ENCODE data around the gene DUOXA1. TPM values are rescaled to one million over a fixed set of nuclear protein-coding genes. Genes with fewer than 3 reads are reported as not detected.

DUOXA1 gene, protein sequence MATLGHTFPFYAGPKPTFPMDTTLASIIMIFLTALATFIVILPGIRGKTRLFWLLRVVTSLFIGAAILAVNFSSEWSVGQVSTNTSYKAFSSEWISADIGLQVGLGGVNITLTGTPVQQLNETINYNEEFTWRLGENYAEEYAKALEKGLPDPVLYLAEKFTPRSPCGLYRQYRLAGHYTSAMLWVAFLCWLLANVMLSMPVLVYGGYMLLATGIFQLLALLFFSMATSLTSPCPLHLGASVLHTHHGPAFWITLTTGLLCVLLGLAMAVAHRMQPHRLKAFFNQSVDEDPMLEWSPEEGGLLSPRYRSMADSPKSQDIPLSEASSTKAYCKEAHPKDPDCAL
- not detected for total RNA-seq

DNA sequence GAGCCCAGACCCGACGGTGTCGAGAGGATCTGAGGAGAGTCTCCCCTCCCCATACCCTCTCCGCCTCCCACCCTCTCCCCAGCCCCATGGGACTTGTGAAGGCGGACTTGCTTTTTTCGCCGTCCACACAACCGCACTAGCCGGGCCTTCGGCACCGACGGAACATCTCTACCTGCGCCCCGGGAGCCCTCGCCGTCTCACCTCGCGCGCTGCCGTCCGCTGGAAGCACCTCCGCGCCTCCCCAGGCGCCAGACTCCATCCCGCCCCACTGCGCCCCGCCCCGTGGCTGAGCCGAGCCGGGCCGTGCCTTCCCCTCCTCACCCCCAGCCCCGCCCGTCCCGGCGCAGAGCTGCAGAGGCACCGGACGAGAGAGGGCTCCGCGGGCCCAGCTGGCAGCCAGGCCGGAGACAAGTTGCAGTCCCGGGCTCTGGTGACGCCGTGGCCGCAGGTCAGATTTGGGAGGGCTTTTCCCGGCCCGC, at the start of gene DUOXA1, which contains the start of gene DUOX1:
TSS of gene DUOXA1 (minus strand) at position 229 of the 479 bp plus-strand sequence. CDS start 6,865 bp downstream, outside the sequence.
TSS of gene DUOX1 (plus strand) at position 344 of the 479 bp plus-strand sequence. CDS start 1,973 bp downstream, outside the sequence.
- DNase-seq (ENCODE audit: low spot score) (no peak), ATAC-seq (peak; percentile 22)

DNA sequence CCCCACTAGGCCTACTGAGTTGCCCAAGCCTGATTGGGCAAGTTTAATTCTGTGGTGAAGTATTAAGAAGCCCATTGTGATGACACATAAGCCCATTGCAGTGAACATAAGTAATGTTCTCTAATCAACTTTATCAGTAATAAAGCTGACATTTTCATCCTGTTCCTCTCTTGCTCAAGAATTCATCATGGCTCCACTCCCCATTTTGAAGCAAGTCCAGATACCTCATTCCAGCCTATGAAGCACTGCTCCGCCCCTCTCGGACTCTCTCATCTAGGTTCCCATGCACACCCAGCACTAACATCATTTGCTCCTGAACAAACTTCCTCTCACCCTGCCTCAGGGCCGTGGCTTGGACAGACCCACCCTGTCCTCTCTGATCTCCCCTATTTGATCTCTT, 47.6 kb upstream of the DUOXA1 start:
- no peak for ATAC-seq
- no peak for DNase-seq (ENCODE audit: low spot score)

DNA sequence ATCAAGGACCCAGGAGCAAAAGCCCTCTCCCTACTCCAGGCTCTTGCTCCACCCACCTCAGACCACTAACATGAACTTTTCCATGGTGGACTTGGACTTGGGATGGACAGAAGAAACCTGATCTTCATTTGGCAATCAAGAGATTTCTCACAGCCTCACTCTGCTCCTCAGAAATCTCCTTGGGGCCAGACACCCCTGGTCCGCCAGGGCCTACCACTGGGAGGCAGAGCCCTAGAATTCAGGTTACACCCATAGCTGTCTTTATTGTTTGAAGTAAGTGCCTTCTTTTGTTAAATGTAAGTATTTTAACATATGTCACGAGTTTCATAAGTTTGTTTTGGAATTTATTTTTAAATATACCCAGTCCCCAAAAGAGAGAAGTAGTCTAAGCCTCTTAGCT, 44.9 kb upstream of the DUOXA1 start:
- no peak for ATAC-seq

DNA sequence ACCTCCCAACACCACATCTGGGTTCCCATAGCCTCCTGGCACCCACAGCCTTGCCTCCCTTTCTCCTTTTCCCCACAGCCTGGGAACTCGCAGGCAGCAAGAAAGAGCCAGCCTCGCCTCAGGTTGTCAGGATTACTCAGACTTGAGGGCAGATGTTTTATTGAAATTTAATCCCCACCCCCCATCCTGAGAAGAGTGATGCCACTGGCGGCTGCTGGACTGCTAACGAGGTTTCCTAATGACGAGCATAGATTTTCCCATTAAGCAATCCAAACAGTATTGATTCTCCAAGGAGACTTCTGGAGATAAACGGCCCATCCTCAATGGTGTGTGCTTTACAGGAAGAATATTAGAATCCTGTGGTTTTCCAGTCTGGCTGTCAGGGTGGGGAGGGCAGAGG, 44.4 kb upstream of the DUOXA1 start:
- no peak for ATAC-seq
- no peak for DNase-seq (ENCODE audit: low spot score)

More for the DNA sequence above, 44.9 kb upstream of the DUOXA1 start:
- DNase-seq (ENCODE audit: low spot score) = no peak

DNA sequence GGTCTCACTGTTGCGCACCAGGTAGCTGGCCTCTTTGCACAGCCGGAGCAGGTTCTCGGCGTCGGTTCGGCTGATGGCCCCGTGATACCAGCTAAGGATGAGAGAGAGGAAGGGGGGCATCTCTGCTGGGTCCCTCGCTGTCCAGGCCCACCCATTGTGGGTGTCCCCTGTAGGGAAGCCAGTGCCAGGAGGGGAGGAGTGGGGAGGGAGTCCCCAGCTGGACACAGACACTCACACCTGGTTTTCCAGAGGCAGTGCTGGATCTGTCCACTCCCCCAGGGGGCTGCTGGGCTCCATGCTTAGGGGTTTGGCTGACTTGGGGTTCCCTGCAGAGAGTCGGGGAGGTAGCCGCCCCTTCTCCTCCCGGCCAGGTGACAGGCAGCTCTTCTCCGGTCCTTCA, 42.2 kb upstream of the DUOXA1 start:
- DNase-seq (ENCODE audit: low spot score) (no peak), ATAC-seq (no peak)

DNA sequence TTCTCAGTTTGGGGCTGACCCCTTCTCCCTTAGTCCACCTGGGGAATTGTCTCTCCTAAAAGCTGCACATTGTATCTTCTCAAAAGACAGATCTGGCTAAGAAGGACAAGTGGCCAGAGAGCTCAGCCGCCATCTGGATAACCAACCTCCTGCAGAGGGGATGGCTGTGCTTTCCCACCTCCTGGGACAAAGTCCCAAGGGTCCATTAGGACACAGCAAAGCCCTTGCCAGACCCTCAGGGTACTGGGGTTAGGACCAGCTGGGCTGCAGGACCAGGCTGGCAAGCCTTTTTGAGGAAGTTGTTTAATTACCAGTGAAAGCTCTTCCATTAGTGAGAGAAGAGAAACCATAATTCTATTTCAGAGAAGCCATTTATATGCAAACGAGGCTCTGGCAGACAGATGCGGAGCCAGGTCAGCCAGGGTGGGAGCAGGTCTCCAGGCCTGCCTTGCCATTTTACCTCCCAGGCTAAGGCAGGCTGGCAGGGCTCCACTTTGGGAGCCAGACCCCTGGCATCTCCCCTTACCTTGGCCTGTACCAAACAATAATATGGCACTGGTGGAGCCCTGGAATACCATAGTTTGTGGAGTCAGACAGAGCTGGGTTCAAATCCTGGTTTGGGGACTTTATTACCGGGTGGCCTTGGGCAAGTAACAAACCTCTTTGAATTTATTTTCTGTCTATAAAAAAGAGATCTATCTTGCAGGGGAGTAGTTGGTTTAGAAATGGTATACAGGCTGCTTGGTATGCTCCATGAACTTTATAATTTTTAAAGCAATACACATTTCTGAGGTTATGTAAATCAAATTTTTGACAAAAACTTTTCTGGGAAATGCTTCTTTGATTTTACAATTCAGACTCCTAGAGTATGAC, 40.2 kb upstream of the DUOXA1 start:
- no peak for DNase-seq (ENCODE audit: low spot score)
- ATAC-seq = no peak

DNA sequence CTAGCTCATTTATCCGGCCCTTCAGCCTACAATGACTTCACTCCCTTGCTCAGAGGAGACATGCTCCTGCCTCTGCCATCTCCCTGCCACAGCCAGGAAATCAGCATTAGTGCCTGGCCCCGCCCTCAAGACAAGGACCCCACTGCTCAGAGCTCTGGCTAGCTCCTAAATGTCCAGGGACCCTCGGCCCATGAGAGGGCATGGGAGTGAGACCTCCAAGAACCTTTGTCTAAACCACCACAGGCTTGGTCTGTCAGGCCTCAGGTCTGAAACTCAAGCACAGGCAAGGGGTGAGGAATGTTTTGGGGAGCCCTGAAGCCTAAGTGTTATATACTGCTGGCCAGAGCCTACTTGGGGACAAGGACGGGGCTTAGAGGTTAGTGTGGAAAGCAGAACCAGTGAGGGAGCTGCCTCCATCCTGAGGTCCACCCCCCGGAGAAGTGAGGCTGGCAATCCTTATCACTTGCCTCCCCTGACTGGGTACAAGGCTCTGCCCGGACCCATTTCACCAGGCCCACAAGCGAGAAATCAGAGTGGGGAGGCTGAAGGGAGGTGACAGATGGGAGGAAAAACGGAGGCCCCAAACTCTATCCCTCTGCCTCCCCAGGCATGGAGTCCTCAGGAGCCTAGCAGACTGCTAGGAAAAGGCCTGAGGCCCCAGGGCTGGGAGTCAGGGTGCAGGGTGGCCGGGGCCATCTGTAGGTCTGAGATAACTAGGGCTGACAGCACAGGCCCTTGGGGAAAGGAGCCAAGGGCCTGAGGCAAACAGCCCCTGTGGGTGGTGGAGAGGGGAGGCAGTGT, 39.3 kb upstream of the DUOXA1 start:
- ATAC-seq = no peak
- peak; percentile 44 for DNase-seq (ENCODE audit: low spot score)

DNA sequence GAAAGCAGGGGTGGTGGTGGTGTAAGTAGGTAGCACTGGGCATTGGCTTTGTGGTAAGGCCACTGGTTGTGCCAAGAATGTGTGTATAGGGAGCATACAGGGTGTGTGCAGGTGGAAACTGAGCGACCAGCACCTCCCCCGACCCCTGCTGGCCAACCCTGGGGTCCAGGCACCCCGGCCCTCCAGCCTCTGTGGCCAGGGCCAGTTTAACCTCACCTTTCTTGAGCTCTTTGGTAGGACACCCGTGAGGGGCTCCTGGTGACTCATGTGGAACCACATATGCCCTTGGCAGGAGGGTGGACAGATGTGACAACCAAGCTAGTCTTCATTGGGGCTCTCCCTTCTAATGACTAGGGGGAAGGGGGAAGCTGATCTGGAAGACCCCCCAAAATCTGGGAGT, 38.6 kb upstream of the DUOXA1 start:
- ATAC-seq = no peak

DNA sequence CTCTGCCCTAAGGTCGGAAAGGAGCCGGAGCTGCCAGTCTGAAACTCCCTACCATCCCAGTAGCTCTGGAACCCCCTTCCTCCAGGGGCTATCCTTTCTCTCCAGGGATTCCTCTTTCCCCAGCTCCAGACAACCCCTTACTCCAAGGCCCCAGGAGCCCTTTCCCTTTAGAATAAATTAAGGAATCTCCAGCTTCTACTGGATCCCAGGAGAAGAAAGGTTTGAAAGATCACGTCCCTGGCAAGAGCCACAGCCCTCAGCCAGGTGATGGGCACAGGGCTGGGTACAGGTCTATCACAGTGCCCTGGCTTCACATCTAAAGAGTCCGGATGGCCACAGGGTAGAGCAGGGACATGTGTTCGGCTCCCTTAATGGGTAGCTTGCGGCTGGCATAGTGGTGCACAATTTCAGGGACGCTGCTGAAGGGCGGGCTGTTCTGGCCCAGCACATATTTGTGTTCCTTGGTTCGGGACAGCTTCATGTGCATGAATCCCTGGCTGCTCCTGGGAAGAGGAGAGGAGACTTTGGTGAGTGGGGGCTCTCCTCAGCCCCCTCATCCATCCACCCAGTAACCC, 38.0 kb upstream of the DUOXA1 start:
- DNase-seq (ENCODE audit: low spot score) (peak; percentile 41), ATAC-seq (peak; percentile 2)

More for the DNA sequence above, 38.6 kb upstream of the DUOXA1 start:
- peak; percentile 45 for DNase-seq (ENCODE audit: low spot score)

DNA sequence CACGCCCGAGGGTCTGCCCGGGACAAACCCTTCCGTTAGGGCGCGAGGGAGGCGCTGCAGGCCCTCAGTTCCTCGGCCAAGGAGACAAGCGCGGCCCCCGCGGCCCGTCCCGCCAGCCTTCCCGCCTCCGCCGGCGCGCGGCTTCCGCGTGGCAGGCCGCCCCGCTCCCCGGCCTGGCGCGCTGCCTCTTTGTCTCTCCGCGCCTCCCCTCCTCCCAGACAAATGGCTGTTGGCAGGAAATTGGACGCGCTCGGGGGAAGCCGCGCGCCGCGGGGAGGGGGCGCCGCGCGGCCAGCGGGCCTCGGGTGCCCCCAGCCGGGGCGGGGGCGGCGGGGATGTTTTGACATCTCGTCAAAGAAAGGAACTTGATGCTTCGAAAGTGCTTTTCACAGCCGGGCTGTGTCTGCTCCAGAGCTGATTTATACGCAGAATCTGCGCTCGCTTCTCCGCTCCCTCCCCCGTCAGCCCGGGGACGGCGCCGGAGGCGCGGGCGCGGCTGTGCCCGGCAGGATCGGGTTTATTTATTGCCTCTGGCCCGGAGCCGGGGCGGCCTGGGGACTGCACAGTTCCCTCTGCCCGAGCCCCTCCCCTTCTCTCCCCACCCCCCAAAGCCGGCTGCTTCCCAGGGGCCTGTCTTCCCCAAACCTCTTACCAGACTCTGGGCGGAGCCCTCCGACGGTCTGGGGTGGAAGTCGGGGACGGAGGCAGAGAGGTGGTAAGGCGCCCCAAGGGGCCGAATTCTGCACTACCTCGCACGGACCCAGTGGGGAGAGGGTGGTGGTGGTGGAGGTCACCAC, 37.4 kb upstream of the DUOXA1 start:
- peak; percentile 76 for ATAC-seq

DNA sequence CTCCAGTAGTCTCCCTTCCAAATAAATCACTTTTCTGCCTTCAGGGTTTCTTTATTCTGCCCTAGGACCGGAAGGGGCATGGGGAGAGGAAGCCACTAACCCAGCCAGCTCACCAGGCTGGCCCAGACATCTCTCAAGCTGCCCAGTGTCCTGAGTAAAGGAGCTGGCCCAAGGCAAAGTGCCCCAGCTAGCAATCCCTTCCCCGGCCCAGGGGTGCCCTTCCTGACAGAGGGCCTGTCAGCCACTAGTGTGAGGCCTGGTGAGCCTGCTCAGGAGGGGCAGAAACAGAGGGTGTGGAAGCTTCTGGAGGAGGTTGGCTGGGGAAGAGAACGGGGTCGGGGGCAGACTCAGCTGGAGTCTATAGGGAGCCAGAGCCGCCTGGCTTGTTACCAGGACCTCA, 35.9 kb upstream of the DUOXA1 start:
- ATAC-seq (no peak), DNase-seq (ENCODE audit: low spot score) (no peak)

More for the DNA sequence above, 37.4 kb upstream of the DUOXA1 start:
- DNase-seq (ENCODE audit: low spot score) = peak; percentile 83

DNA sequence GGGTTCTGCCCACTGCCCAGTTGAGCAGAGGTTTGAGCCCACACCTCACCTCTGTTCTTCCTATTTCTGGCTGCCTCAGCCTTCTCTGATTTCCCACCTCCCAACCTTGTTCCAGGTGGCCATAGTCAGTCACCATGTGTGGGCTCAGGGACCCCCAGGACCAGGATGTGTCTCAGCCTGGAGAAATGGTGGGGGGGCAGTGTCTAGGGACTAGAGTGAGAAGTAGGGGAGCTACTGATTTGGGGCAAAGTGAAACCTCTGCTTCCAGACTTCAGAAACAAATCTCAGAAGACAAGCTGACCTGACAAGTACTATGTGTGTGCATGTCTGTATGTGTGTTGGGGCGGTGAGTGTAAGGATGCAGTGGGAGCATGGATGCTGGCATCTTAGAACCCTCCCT, 35.2 kb upstream of the DUOXA1 start:
- DNase-seq (ENCODE audit: low spot score) (no peak), ATAC-seq (no peak)

DNA sequence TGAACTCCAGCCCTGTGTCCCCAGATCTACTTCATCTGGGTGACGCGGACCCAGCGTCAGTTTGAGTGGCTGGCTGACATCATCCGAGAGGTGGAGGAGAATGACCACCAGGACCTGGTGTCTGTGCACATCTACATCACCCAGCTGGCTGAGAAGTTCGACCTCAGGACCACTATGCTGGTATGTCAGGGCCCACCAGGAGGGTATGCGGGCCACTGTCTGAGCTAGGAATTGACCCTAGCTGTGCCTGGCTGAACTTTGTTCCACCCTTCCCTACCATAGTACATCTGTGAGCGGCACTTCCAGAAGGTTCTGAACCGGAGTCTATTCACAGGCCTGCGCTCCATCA, 33.8 kb upstream of the DUOXA1 start:
- ATAC-seq (no peak), DNase-seq (ENCODE audit: low spot score) (no peak)

DNA sequence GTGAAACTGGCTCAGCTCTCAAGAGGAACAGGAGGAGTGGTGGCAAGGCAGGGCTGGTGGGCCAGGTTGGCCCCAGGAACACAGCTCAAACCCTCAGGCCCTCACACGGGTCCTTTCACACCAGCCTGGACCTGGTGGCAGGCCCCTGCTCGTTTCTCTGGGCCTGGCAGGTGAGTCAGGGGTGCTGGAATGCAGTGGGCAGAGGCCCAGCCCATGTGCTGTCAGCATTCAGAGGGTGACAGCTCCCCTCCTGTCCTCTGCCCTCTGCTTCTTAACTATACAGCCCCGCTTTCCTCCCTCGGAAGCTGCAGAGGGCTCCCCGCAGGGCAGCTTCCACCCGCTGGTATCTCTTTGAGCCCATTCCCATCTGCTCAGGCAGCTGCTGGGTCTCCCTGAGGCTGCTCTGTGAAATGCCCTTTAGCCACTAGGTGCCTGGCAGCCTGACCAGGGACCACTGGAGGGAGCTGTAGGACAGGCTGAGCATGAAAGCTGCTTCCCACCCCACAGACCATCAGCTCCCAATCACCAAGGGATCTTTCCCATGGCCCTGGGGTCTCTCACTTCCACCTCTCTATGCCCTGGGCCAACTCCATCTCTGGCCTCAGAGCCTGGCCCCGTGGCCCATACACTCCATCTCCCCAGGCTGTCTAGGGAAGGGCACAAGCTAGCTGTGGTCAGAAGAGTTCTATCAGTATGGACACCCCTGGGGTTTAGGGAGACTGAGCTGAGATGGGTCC, 33.3 kb upstream of the DUOXA1 start:
- peak; percentile 69 for ATAC-seq
- peak; percentile 78 for DNase-seq (ENCODE audit: low spot score)

DNA sequence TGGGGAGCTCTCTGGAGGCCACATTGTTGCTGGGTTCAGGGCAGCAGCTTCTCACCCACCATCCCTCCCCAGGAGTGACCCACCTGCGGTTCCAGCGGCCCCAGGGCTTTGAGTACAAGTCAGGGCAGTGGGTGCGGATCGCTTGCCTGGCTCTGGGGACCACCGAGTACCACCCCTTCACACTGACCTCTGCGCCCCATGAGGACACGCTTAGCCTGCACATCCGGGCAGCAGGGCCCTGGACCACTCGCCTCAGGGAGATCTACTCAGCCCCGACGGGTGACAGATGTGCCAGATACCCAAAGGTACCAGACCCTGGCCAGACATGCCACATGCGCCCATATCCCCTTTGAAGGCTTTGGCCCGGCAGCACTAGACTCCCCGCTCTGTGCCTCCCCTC, 32.0 kb upstream of the DUOXA1 start:
- ATAC-seq = no peak
- DNase-seq (ENCODE audit: low spot score) = no peak

DNA sequence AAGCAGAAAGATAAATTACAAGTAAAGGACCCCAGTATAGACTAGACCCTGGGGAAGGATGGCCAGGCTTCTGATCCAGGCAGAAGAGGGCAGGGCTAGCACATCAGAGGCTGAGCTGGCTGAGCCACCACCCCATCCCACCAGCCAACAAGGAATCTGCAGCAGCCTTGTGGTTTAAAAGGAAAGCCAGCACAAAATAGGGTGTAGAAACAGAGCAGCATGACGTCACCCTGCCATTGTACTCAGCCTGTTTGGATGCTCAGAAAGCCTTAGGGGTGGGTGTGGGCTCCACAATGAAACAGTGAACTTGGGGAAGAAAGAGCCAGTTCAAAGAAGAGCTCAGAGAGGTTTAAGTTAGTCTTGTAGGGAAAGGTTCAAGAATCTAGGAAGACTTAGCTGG, 28.3 kb upstream of the DUOXA1 start:
- DNase-seq (ENCODE audit: low spot score) = no peak
- ATAC-seq = no peak

DNA sequence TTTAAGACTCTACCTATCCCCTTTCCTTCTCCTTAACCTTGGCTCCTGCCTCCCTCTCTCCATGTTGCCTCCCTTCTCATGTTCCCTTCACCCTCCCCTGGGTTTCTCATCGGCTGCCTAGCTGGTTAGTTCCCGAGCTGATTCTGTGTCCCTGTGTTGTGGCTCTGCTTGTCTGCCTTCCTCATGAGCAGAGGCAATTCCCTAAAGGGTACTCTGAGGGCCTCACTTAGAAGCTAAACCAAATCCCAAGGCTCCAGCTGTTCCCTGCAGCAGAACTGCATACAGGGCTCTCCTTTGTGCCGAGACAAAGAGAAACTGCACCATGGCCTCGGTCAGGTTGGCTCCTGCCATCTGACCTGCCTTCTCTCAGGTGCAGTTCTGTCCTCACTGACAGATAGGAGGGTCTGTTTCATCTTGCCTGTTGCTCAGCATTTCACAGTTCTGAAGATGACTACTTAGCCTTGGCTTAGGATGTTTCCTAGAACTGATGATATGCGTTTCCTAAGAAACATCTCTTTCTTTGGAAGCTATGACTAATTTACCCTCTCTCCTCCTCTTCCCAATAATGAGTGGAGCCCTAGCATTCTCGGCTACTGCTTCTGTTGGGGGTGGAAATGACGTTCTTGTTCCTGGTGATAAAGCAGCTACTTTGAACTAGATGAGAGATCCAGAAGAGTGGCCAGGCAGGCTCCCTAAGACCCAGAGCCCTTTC, 27.2 kb upstream of the DUOXA1 start:
- DNase-seq (ENCODE audit: low spot score) (no peak), ATAC-seq (no peak)

DNA sequence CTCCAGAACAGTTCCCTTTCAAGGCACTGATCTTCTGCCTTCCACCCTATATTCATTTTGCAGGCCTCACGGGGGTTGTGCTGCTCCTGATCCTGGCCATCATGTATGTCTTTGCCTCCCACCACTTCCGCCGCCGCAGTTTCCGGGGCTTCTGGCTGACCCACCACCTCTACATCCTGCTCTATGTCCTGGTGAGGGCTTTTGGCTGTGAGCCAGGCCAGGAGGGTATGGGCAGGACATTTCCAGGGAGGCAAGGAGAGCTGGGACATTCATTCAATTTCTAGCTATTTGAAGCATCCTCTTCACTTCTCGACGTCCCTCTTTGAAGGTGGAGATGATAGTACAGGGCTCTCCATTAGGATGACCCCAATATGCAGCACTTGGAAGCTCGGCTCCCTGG, 26.1 kb upstream of the DUOXA1 start:
- no peak for ATAC-seq
- no peak for DNase-seq (ENCODE audit: low spot score)

Measured in left lobe of liver (tissue), 2 donors.